Fibroblast of skin of left quadriceps (primary cell): ENCODE data around the gene ASB7.

Experiments used
- DNase-seq, 2 experiments: peaks; one replicate each; pipeline ENCODE4 v3.0.0-alpha.2; 2013; ENCODE audit warnings: low read depth in 2 of 2

Gene ASB7

GRCh38 chr15:100686021-100686724 is 83.8 kb downstream of the ASB7 start:
- no peak for DNase-seq

- DNase-seq = peak; percentile 74 to 76
Observed at GRCh38 chr15:100686725-100687473, 84.5 kb downstream of the ASB7 start.

- DNase-seq = peak; percentile 79 to 81
Observed at GRCh38 chr15:100687582-100688141, 85.3 kb downstream of the ASB7 start.

GRCh38 chr15:100688549-100689120 is 86.2 kb downstream of the ASB7 start:
- DNase-seq = no peak

GRCh38 chr15:100689131-100689899 is 86.9 kb downstream of the ASB7 start:
- DNase-seq = no peak

- DNase-seq = no peak
Observed at GRCh38 chr15:100690032-100690794, 87.8 kb downstream of the ASB7 start.

- no peak for DNase-seq
Observed at GRCh38 chr15:100690795-100691158, 88.4 kb downstream of the ASB7 start.

- DNase-seq = no peak
Observed at GRCh38 chr15:100691321-100691720, 88.9 kb downstream of the ASB7 start.

GRCh38 chr15:100692246-100692645 is 89.9 kb downstream of the ASB7 start:
- no peak for DNase-seq

- DNase-seq = no peak
Observed at GRCh38 chr15:100692671-100693070, 90.3 kb downstream of the ASB7 start.

- DNase-seq = no peak
Observed at GRCh38 chr15:100693451-100693850, 91.1 kb downstream of the ASB7 start.

- peak; percentile 37 for DNase-seq
Observed at GRCh38 chr15:100694381-100695021, 92.1 kb downstream of the ASB7 start.

GRCh38 chr15:100695048-100695447 is 92.7 kb downstream of the ASB7 start:
- no peak for DNase-seq

- no peak for DNase-seq
Observed at GRCh38 chr15:100696452-100696851, 94.1 kb downstream of the ASB7 start.
